WI38 (cell line): Measurements from ENCODE around the gene ATXN10.

Source experiments
- H3K4me3 ChIP-seq: 2 replicates; pipeline ENCODE4 v1.5.1; 2011; ENCODE audit warnings: low read depth, mild to moderate bottlenecking, control low read depth, low read length
- TF ChIP-seq, protein P1 (sequence below): IDR thresholded peaks from 2 replicates; pipeline ENCODE4 v1.5.1; 2012; ENCODE audit warnings: low read depth, mild to moderate bottlenecking, control low read depth, low read length

The ATXN10 gene

DNA sequence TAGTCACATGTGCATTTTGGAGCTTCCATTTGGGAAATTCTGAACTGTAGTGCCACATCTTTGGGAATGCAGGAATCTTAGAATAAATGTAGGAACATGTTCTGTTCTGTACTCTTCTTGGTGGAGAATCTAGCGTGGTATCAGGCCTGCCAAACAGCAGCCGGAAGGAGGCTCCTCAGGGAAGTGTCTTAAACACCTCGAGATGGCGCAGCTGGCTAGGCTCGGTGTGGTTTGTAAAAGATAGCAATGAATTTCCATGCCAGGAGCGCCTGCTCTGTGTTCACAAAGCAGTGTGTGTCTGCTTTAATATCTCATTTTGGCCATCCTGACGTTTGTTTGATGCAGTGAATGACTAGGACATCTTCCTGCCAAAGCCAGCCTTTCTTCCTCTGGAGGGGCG lies 145.1 kb downstream of the ATXN10 start:
- TF ChIP-seq, protein P1, sequence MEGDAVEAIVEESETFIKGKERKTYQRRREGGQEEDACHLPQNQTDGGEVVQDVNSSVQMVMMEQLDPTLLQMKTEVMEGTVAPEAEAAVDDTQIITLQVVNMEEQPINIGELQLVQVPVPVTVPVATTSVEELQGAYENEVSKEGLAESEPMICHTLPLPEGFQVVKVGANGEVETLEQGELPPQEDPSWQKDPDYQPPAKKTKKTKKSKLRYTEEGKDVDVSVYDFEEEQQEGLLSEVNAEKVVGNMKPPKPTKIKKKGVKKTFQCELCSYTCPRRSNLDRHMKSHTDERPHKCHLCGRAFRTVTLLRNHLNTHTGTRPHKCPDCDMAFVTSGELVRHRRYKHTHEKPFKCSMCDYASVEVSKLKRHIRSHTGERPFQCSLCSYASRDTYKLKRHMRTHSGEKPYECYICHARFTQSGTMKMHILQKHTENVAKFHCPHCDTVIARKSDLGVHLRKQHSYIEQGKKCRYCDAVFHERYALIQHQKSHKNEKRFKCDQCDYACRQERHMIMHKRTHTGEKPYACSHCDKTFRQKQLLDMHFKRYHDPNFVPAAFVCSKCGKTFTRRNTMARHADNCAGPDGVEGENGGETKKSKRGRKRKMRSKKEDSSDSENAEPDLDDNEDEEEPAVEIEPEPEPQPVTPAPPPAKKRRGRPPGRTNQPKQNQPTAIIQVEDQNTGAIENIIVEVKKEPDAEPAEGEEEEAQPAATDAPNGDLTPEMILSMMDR: no peak
- H3K4me3 ChIP-seq: no peak overlapping the region

DNA sequence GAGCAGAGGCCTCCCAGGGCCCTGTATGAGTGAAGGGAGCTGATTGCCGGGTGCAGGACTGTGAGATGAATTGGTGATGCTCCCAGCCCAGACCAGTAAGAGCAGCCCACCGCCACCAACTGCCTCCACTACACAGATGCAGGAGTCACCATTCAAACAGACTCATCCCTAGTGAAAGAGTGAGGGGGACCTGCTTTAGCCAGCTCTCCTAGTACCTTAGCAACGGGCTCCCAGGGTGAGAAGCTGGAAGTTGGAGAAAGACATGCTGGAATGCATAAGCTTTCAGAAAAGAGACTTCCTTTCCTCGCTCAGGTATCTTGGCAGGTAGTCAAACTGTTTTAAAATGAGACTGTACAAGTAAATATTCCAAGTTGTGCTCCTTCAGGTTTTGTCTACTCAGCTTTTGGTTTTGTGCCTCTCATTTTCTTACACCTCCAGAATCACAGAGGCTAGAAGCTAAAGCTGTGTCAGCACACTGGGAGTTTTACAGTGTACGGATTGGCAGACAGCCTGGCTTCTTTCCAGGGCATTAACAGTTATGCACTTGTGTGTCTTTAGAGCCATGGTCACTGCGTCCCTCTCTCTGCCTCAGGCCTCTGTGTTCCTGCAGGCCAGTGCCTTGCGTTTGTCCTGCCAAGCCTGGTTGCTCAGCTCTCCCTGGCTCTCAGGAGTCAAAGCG lies 146.2 kb downstream of the ATXN10 start:
- TF ChIP-seq, protein P1: no peak
- H3K4me3 ChIP-seq: no peak overlapping the region

DNA sequence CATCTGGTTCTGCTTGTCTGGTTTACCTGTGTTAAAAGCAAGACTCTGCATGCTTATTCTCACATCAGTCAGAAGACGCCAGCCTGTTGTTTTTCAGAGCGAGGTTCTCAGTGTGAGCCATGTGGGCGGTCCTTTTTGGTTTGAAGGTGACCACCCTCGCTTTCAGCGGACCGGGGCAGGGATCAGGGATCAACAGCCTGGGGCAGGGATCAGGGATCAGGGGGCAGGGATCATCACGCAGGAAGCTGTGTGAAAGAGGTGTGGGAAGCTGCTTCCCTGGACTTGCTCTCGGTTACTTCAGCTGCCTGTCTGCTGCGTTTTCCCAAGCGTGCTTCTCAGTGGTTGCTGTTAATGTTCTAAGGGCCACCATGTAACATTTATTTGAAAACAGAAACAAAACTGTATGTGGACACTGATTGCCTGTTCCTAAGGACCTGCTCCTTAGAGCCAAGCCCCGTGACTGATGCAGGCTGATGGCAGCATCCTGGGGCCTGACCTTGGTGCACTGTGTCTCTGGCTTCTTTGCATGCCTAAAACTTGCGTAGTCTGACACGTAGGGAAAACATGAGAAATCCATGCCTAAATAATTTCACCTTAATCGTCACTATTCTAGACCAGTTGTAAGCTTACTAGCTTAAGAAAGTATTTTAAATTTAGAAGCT lies 146.9 kb downstream of the ATXN10 start:
- H3K4me3 ChIP-seq: no peak overlapping the region
- TF ChIP-seq, protein P1: no peak

DNA sequence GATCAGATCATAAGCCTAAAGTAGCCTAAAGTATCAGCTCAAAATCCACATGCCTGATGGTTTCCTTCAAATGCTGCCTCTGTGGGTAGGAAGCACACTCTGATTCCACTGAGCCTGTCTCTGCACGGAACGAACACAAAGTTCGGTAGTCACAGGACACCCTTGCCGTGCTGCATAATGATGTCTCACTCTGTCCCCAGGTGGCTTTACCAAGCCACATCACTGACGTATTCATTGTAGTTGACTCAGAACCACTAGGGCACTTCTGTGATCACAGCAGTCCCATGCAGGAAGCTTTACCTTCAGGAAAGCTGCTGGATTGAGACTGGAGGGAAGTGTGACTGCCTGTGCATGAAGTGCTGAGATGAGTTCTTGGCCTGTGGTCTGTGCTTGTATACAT lies 147.7 kb downstream of the ATXN10 start:
- TF ChIP-seq, protein P1: no peak
- no peak overlapping the region for H3K4me3 ChIP-seq

DNA sequence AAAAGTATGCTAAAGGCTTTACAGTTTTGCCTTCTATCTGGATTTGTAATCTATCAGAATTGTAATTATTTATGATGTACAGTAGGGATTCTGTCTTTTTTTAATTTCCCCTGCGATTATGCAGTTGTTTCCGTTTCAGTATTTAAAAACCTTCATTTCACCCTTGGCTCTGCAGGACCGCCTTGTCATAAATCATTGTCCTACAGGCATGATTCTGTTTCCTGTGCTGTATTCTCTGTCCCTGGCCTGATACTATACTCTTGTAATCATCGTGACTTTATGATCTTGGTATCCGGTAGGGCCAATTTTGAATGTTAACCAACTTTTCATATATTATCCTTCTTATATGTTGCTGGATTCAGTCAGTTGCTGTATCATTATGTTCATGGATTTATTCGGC lies 151.7 kb downstream of the ATXN10 start:
- TF ChIP-seq, protein P1: no peak
- H3K4me3 ChIP-seq: no peak overlapping the region

DNA sequence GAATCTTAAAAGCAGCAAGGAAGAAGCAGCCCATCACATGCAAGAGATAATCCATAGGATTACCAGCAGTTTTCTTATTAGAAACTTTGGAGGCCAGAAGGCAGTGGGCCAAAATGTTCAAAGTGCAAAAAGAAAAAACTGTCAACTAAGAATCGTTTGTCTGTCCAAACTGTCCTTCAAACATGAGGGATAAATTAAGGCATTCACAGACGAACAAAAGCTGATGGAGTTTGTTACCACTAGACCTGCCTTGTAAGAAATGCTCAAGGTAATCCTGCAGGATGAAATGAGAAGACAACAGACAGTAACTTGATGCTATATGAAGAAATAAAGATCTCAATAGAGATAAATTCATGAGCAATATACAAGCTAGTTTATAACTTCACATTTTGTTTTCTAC lies 154.9 kb downstream of the ATXN10 start:
- TF ChIP-seq, protein P1: no peak
- no peak overlapping the region for H3K4me3 ChIP-seq

DNA sequence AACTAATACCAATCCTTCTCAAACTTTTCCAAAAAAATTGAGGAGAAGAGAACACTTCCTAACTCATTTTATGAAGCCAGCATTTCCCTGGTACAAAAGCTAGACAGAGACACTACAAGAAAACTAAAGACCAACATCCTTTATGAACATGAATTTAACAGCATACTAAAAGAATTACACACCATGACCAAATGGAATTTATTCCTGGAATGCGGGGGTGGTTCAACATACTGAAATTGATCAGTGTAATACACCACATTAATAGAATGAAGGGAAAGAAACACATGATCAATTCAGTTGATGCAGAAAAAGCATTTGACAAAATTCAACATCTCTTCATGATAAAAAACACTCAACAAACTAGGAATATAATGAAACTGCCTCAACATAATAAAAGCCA lies 157.2 kb downstream of the ATXN10 start:
- TF ChIP-seq, protein P1: no peak
- H3K4me3 ChIP-seq: no peak overlapping the region
